ENCODE data around the gene ESPL1.
"Not testable (repeated sequence)": the region's sequence is repeated elsewhere in the genome, so short reads cannot be mapped to it uniquely, and the experiment has no call there.

The ESPL1 gene

GRCh38 chr12:53299454-53300180 is 31.5 kb downstream of the ESPL1 start, which contains the start of gene MYG1:
Gene MYG1, plus strand, starts transcription at chr12:53299695. Its CDS starts 43 bp downstream, at chr12:53299738.
- peak; percentile 84 for DNase-seq

GRCh38 chr12:53300187-53300586 is 32.1 kb downstream of the ESPL1 start:
- no peak for DNase-seq

GRCh38 chr12:53302903-53303302 is 34.8 kb downstream of the ESPL1 start:
- DNase-seq, result no peak

- DNase-seq, result no peak
Measured at GRCh38 chr12:53306826-53307225, 38.7 kb downstream of the ESPL1 start.

- DNase-seq, result no peak
Measured at GRCh38 chr12:53308276-53308675, 40.2 kb downstream of the ESPL1 start.

GRCh38 chr12:53313996-53314395 is 45.9 kb downstream of the ESPL1 start:
- no peak for DNase-seq

GRCh38 chr12:53320352-53321195 is 52.5 kb downstream of the ESPL1 start:
- DNase-seq, result no peak

- no peak for DNase-seq
Measured at GRCh38 chr12:53324113-53324778, 56.1 kb downstream of the ESPL1 start.

GRCh38 chr12:53324779-53325510 is 56.8 kb downstream of the ESPL1 start:
- DNase-seq, result peak; percentile 98

GRCh38 chr12:53325511-53326061 is 57.5 kb downstream of the ESPL1 start:
- peak; percentile 85 for DNase-seq

GRCh38 chr12:53326460-53327185 is 58.5 kb downstream of the ESPL1 start:
- no peak for DNase-seq

- DNase-seq, result no peak
Measured at GRCh38 chr12:53327435-53328042, 59.4 kb downstream of the ESPL1 start.

GRCh38 chr12:53328043-53328435 is 59.9 kb downstream of the ESPL1 start:
- DNase-seq, result no peak

GRCh38 chr12:53330671-53331070 is 62.6 kb downstream of the ESPL1 start:
- DNase-seq, result no peak

- DNase-seq, result not testable (repeated sequence)
Measured at GRCh38 chr12:53332339-53332738, 64.2 kb downstream of the ESPL1 start.

GRCh38 chr12:53332744-53333143 is 64.6 kb downstream of the ESPL1 start:
- no peak for DNase-seq

GRCh38 chr12:53333289-53333688 is 65.2 kb downstream of the ESPL1 start:
- DNase-seq, result no peak

GRCh38 chr12:53333845-53334244 is 65.7 kb downstream of the ESPL1 start:
- no peak for DNase-seq

- DNase-seq, result no peak
Measured at GRCh38 chr12:53334822-53335221, 66.7 kb downstream of the ESPL1 start.

- no peak for DNase-seq
Measured at GRCh38 chr12:53336181-53336681, 68.1 kb downstream of the ESPL1 start, which contains the start of gene SP7. Gene SP7, minus strand, starts transcription at chr12:53336354. Its CDS starts 708 bp downstream, at chr12:53335646.
